ENCODE results near the gene IL10RB. TPM values are rescaled to one million over a fixed set of nuclear protein-coding genes. Genes with fewer than 3 reads are reported as not detected.

The IL10RB gene
- total and polyA plus RNA-seq, 2 of the 8 experiments (the other 6 are each of a cell fraction or from before 2014, with no cell fraction given), result 2.7 to 3.2 TPM

- TF ChIP-seq TBP (IDR thresholded peaks at IDR 0.05; ENCODE audit: low read depth, low read length), result no peak
- no peak for TF ChIP-seq NRF1 (IDR thresholded peaks at IDR 0.05; ENCODE audit: low read depth, low read length)
- TF ChIP-seq RAD21 (IDR thresholded peaks at IDR 0.05 in 1 of 2, conservative IDR thresholded peaks at IDR 0.05 in 1 of 2; ENCODE audit: low read depth in 2 of 2, low read length in 2 of 2), result no peak
- no peak for TF ChIP-seq MAFK (IDR thresholded peaks at IDR 0.05; ENCODE audit: low read depth, low read length)
Observed at GRCh38 chr21:33332143-33332542, 66.0 kb downstream of the IL10RB start (continued).

Data from H1 (cell line).